Umbilical cord (tissue), 2 donors: Measurements from ENCODE around the gene SLC6A9. TPM values are rescaled to one million over a fixed set of nuclear protein-coding genes. Genes with fewer than 3 reads are reported as not detected.
A peak's percentile ranks its signal among the peaks of the same experiment; 100 is the strongest.

Source experiments
- DNase-seq: peaks from one replicate; pipeline ENCODE4 v3.0.0-alpha.2; 2015; ENCODE audit warnings: low spot score
- total RNA-seq: library from RNA; depleted of rRNA; stranded (reverse); fragments of >200 nt; gene quantifications from one replicate; pipeline ENCODE4 v1.2.3, GENCODE V29; 2014; ENCODE audit warnings: low replicate concordance; ENCODE audit not compliant: insufficient read depth

SLC6A9 gene
- total RNA-seq, 1 donor from 2014 or later, result 0.48 TPM

- no peak for DNase-seq
Observed at GRCh38 chr1:44048532-44049215, 17.4 kb upstream of the SLC6A9 start.

GRCh38 chr1:44047131-44047530, 15.9 kb upstream of the SLC6A9 start:
- no peak for DNase-seq

- no peak for DNase-seq
Observed at GRCh38 chr1:44045064-44045463, 13.8 kb upstream of the SLC6A9 start.

GRCh38 chr1:44044071-44044801, 13.0 kb upstream of the SLC6A9 start:
- no peak for DNase-seq

- no peak for DNase-seq
Observed at GRCh38 chr1:44043176-44044070, 12.2 kb upstream of the SLC6A9 start.

- DNase-seq, result no peak
Observed at GRCh38 chr1:44040846-44041245, 9.6 kb upstream of the SLC6A9 start.

GRCh38 chr1:44040418-44040817, 9.2 kb upstream of the SLC6A9 start:
- no peak for DNase-seq

- DNase-seq, result no peak
Observed at GRCh38 chr1:44038876-44039657, 7.8 kb upstream of the SLC6A9 start.

- DNase-seq, result no peak
Observed at GRCh38 chr1:44037154-44037553, 5.9 kb upstream of the SLC6A9 start.

- DNase-seq, result peak; percentile 78
Observed at GRCh38 chr1:44036409-44037139, 5.3 kb upstream of the SLC6A9 start.

- DNase-seq, result no peak
Observed at GRCh38 chr1:44035726-44036408, 4.6 kb upstream of the SLC6A9 start.

GRCh38 chr1:44034976-44035716, 3.9 kb upstream of the SLC6A9 start:
- no peak for DNase-seq

GRCh38 chr1:44034423-44034822, 3.2 kb upstream of the SLC6A9 start:
- DNase-seq, result no peak

- DNase-seq, result no peak
Observed at GRCh38 chr1:44033756-44034155, 2.5 kb upstream of the SLC6A9 start.

- no peak for DNase-seq
Observed at GRCh38 chr1:44033041-44033575, 1.8 kb upstream of the SLC6A9 start.

- DNase-seq, result no peak
Observed at GRCh38 chr1:44032170-44032790, 1.0 kb upstream of the SLC6A9 start.

GRCh38 chr1:44030605-44031251, 534 bp downstream of the SLC6A9 start:
- peak; percentile 49 for DNase-seq
